Keratinocyte (primary cell): Measurements from ENCODE around the gene TMC1.

Experiments used
- EZH2 ChIP-seq: IDR thresholded peaks from one replicate; pipeline ENCODE4 v1.6.1; 2012; ENCODE audit warnings: inconsistent platforms, mild to moderate bottlenecking, low read length, moderate library complexity
- TF ChIP-seq, protein P1 (sequence below), 3 experiments: IDR thresholded peaks in 1 of 3; conservative IDR thresholded peaks in 1 of 3; optimal IDR thresholded peaks in 1 of 3; 2 replicates in 2 of 3; 3 replicates in 1 of 3; pipeline versions ENCODE3 to v1.5.1; 2011; ENCODE audit warnings: low read length in 3 of 3, mild to moderate bottlenecking in 3 of 3, moderate library complexity in 2 of 3, control low read depth in 1 of 3, inconsistent platforms in 1 of 3; ENCODE audit not compliant: insufficient read depth in 2 of 3; ENCODE audit errors: extremely low read depth in 1 of 3

DNA sequence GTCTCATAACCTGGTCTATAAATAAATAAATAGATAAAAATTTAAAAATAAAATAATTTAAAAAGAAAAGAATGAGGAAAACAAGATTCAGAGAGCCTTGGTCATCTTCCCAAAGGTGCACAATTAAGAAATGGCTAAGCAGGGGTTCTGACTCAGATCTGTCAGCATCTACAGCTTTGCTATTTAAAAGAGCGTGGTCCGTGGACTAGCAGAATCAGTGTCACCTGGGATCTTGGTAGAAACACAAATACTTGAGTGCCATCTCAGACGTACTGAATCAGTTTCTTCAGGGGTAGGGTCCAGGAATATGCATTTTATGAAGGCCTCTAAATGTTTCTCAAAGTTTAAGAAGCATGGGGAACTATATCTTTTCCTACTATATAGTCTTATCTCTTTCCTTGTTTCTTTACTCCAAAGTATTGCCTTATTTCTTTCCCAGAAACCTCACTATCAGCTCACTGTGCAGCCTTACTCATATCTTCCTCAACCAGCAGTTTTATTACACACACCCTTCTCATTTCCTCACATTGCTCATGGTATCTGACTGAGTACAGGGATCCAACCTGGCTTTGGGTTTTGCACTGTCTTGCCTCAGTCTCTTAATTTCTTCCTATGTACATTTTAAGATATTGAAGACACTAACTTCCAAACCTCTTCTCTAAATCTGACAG lies 58.6 kb downstream of the TMC1 start:
- TF ChIP-seq, protein P1, sequence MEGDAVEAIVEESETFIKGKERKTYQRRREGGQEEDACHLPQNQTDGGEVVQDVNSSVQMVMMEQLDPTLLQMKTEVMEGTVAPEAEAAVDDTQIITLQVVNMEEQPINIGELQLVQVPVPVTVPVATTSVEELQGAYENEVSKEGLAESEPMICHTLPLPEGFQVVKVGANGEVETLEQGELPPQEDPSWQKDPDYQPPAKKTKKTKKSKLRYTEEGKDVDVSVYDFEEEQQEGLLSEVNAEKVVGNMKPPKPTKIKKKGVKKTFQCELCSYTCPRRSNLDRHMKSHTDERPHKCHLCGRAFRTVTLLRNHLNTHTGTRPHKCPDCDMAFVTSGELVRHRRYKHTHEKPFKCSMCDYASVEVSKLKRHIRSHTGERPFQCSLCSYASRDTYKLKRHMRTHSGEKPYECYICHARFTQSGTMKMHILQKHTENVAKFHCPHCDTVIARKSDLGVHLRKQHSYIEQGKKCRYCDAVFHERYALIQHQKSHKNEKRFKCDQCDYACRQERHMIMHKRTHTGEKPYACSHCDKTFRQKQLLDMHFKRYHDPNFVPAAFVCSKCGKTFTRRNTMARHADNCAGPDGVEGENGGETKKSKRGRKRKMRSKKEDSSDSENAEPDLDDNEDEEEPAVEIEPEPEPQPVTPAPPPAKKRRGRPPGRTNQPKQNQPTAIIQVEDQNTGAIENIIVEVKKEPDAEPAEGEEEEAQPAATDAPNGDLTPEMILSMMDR (optimal IDR thresholded peaks at IDR 0.05 in 1 of 3, IDR thresholded peaks at IDR 0.05 in 1 of 3, conservative IDR thresholded peaks at IDR 0.05 in 1 of 3; ENCODE audit: extremely low read depth in 1 of 3, insufficient read depth in 2 of 3, low read length in 3 of 3): no peak
- no peak for TF ChIP-seq EZH2
